ENCODE measurements around the gene MSTN.

Gene MSTN

DNA sequence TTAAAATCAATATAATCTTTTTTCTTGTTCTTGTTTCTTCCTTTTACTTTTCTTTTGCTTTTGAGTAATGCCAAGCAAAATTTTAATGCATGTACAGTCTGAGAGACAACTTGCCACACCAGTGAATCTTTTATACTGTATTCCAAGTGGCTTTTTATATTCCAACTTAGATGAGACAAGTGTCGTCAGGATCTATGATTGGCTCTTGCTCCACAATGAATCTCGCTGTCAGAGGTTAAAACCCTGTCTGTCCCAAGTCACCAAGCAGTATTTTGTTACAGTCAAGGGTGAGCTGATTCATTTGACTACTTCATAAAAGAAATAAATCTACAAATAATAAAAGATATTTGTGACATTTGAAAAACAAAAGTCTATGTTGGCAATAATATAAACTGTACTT, at the start of gene MSTN:
Gene MSTN, minus strand, starts transcription at position 129 of the 400 bp plus-strand sequence. CDS start 133 bp downstream, outside the sequence.
- DNase-seq: no peak

- no peak for DNase-seq
These were observed 48.6 kb upstream of the MSTN start for GRCh38 chr2:190111166-190111565.

- no peak for DNase-seq
These were observed 48.2 kb upstream of the MSTN start for GRCh38 chr2:190110699-190111098.

GRCh38 chr2:190110131-190110530, 47.6 kb upstream of the MSTN start:
- DNase-seq: no peak

DNA sequence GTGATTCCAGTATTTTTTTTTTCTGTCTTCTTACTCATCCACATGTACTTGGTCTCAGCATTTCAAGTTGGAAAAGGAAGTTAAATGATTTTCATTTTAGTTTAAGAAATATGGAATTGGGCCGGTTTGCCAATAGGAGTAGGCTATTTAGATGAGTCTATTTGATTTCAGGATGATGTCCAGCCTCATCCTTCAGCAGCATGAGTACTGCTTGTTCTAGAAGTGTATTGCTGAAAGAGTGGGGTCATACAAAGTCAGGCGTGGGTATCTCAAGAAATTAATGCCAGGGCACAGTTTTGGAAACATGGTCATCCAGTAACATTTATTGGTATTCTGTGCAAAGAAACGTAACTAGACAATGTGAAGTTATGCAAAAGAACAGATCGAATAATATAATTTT, 44.9 kb upstream of the MSTN start:
- no peak for DNase-seq

- DNase-seq: no peak
These were observed 44.3 kb upstream of the MSTN start for GRCh38 chr2:190106783-190107182.

DNA sequence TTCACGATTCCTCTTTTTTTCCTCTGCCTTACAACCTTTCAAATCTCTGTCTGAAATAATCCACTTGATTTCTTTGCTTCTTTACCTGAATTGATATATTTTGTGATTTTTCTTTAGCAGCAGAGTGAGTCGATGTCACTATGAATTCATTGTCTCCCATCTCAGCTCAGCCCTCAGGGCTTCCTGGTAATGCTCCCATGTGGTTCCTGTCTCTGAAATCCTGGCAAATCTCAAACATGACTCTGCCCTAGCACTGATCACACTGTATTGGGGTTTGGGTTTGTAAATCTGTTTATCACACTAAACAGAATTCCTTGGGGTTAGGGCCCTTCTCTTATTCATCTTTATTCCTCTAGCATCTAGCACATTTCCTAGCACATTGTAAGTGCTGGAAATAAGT, 43.0 kb upstream of the MSTN start:
- no peak for DNase-seq

DNA sequence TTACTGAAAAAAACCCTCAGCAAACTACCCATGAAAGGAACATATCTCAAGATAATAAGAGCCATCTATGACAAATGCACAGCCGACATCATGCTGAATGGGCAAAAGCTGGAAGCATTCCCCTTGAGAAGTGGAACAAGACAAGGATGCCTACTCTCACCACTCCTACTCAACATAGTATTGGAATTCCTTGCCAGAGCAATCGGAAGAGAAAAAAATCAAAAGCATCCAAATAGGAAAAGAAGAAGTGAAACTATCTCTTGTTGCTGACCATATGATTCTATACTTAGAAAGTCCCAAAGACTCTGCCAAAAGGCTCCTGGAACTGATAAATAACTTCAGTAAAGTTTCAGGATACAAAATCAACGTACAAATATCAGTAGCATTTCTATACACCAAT, 40.6 kb upstream of the MSTN start:
- DNase-seq: no peak

DNA sequence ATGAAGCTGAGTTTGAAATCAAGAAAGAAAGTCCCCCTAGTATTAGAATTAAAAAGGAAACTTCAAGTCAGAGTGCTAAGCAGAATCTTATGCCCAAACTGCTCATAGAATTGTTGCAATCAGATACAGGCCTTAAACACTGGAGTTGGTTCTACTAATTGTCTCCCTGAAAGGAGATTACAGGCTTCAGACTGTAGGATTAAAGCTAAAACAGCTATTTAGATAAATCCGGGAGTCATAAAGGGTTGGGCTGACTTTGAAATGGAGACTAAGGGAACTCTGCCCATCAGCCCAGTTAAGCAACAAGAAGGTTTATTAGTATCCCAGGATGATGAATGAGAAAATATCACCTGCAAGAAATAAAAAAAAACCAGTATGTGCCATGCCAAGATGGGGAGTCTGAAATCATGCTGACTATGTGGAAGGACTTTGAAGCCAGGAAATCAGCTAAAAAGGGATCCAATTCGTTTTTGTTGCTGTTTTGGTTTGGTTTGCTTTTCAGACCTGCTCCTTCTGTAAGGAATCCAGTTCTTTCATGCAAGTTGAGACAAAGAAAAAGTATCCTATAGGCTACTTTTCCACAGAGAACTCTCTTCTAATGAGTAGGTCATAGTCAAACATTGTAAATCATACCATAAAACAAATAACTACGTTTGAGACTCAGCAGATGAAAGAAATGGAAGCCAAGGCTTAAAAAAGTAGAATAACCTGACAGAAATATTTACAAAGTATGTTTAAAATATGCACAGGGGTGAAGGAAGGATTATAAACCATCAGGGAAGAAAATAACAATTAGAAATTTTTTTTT, 37.6 kb upstream of the MSTN start:
- DNase-seq: no peak

DNA sequence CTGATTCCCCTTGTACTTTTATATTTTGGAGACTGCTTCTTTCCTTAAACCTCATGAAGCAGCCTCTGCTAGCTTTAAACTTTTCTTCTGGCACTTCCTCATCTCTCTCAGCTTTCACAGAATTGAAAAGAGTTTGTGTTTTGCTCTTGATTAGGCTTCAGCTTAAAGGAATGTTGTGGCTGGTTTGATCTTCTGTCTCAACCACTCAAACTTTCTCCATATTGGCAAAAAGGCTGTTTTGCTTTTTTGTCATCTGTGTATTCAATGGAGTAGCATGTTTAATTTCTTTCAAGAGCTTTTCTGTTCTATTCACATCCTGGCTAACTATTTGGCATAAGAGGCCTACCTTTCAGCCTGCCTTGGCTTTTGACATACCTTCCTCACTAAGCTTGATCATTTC, 36.3 kb upstream of the MSTN start:
- no peak for DNase-seq

DNA sequence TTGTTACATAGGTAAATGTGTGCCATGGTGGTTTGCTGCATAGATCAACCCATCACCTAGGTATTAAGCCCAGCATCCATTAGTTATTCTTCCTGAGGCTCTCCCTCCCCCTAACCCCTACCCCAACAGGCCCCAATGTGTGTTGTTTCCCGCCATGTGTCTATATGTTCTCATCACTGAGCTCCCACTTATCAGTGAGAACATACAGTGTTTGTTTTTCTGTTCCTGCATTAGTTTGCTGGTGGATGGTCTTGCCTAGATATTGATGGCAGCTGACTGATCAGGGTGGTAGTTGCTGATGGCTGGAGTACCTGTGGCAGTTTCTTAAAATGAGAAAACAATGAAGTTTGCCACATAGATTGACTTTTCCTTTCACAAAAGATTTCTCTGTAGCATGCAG, 34.6 kb upstream of the MSTN start:
- no peak for DNase-seq

DNA sequence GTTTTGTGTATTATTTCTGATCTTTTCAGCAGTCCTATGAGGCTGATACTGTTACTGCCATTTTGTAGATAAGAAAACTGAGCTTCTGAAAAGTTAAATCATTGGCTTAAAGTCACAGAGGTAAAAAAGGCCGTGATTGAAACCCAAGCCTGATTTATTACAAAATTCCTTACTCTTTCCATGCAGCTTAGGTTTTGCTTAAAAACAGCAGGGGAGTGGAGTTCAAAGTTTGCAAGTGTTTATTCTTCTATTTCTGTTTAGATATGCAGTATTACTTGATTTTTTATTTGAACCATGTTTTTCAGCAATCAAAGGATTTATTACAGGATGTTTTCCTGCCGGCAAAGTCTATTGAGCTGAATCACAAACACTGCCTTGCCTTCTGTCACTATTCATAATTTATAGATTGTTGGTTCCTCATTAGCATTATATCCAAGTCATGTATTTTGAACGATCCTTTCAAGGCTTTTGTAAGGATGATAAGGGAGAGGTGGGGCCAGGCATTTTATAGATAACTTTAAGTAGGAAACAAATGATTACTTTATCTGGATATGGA, 31.9 kb upstream of the MSTN start:
- DNase-seq: no peak

DNA sequence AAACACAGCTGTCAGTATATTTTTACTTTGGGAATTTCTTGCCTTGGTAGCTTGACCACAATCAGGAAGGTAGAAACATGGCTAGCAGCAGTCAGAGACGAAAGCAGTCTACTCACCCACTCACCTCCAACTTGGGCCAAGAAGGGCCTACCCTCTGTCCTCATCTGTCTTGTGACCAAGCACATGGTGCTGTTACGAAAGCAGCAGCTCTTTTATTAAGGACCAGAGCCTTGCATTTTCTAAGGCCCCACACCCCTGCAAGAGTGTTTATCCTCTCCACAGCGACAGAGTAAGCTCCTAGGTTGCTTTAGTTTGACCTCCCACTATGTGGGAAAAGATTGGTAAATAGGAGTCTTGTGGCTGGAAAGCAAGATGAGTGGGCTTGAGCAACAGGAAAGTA, 31.3 kb upstream of the MSTN start:
- no peak for DNase-seq

- no peak for DNase-seq
These were observed 27.6 kb upstream of the MSTN start for GRCh38 chr2:190090148-190090547.

DNA sequence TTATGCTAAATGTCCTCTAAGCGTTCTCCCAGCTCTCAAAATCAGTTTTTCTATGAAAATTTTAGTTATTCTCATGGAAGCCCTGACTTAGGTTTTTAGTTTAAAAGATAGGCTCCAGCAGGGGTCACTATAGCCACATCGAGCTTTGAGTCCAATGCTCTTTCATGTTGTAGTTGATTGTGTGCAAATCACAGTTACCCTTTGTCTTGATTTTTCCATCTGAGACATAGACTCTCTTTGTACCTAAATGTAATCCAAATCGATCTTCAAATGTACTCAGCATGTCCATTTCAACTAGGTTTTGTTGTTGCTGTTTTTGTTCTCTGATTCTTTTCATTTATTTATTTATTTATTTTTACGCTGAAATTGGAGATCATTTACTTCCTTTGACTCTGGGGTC, 26.4 kb upstream of the MSTN start:
- peak; percentile 63 for DNase-seq

DNA sequence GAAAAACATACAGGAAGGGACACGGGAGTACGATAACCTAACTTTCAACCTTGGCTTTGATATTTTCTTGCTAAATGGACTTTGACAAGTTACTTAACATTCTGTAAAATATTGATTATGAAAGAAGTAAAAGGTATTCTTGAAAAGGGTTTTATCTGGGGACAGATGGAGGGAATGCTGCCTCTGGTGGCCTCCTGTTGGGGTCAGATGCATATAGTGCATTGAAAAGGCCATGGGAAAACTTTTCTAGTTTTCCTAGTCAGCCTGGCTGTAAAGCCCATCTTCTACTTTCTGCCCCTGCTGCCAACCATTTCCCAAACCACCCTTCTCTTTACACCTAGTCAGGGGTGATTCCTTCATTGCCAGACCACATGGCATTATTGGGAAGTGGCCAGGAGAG, 22.2 kb upstream of the MSTN start:
- no peak for DNase-seq

DNA sequence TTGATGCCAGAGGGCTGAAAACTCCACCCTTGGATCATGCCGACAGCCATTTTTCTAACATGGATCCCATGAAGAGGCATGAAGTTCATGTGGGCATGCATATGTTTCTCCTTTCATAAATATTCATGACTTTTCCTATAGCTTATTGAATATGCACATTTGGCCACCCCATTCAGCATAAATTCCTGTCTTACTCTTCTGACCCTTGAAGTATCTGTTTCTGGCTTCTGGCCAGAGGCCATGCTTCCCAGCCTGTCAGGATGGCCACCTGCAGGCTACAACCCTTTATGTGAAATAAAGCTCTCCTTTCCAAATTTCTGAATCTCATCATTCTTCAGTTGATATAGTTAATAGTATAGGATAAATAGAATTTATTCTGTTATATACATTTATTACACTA, 19.6 kb upstream of the MSTN start:
- no peak for DNase-seq

GRCh38 chr2:190080527-190081049, 18.1 kb upstream of the MSTN start:
- DNase-seq: no peak

DNA sequence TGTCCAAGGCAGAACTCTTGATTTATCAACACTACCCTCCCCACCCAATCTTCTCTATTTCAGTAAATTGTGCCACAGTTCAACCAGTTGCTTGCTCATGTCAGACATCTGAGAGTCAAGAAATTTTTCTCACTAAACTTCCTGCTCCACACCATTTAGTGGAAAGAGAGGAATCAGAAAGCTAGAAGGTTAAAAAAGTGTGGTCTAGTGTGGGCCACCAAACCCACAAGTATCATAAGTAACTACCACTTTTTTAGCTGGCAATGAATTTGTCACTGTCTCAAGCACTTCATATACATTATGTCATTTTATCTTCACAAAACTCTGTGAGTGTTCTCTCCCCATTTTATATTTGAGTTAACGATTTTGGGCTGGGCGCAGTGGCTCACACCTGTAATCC, 16.6 kb upstream of the MSTN start:
- no peak for DNase-seq

GRCh38 chr2:190075623-190076022, 13.1 kb upstream of the MSTN start:
- DNase-seq: no peak

DNA sequence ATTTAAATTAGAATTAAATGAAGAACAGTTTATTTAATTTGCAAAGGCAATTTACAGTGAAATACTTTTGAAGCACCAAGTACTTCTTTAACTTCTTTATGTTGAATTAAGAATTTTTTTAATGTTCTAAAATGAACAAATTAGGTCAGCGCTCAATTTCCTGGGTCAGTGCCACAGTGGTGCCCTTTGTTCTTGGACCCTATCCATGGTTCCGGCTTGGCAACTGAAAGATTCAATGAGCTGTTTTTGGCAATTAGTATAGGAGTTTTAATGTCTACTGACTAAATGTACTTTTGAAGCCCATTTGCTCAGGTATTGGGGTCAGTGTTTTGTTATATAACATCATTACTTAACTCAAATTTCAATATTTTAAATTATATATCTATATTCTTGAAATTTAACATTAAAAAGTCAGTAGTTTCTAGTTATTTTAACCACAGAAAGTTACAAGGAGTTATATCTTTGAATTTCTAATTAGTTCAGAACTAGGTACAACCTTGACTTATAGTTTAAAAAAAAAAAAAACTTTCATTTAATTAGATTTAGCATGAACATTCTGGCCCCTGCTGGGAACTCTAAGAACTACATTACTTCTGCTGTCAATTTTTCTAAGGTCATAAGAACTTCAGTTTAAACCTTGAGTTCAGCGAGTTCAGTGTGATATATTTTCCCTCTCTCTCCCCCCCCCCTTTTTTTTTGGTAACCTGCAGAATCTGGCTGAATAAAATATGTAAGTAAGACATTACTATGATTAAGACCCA, 7.6 kb upstream of the MSTN start:
- DNase-seq: peak; percentile 57

DNA sequence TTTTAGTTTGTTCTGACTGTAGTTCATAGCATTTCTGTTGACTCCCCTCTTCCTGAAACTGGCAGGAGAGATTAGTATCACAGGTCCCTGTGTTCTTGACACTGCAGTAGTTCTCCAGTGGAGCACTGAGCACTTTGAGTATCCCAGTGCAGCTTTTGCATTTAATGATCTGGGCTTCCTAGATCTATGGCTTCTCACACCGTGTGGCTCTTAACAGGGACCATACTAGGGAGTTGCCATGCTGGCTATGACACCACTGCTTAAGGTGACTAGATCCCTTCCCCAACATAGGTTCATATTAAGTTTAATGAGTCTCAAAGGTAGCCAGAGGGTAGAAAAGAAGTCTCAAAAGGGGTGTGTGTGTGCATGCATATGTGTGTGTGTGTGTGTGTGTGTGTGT, 6.2 kb upstream of the MSTN start:
- DNase-seq: no peak

- DNase-seq: no peak
These were observed 3.3 kb upstream of the MSTN start for GRCh38 chr2:190065839-190066238.

- DNase-seq: no peak
These were observed 1.1 kb upstream of the MSTN start for GRCh38 chr2:190063624-190064023.
